IMR-90 (cell line): Measurements from ENCODE around the gene SSR2. TPM values are rescaled to one million over a fixed set of nuclear protein-coding genes. Genes with fewer than 3 reads are reported as not detected.

Experiments
- ATAC-seq: fragments of 200-7000 bp; cut with Tn5 transposase; 2 replicates; pipeline ENCODE4 v1.9.1; 2020; ENCODE audit warnings: low read depth, mild to moderate bottlenecking, moderate library complexity
- BruUV-seq: library from RNA; stranded (reverse); fragments of 400-500 nt; replicated peaks from 2 replicates; lab custom pipeline; 2021; lab: Mats Ljungman, UMichigan
- CTCF ChIA-PET: fragments of 300-600 bp; formaldehyde crosslinking; extraction: SDS; loops from one replicate; lab custom pipeline; 2021; ENCODE audit warnings: antibody characterized with exemption; lab: Yijun Ruan, JAX
- POLR2A ChIA-PET: fragments of 300-600 bp; sonication (Branson Sonifier 250); formaldehyde crosslinking; loops from one replicate; lab custom pipeline; 2022; ENCODE audit warnings: antibody characterized with exemption; ENCODE audit not compliant: unreplicated experiment; lab: Charles Lee
- DNase-seq: peaks from one replicate; pipeline ENCODE4 v3.0.0; 2013
- H2AFZ ChIP-seq: replicated peaks from 2 replicates; pipeline ENCODE3; 2013; ENCODE audit warnings: low read length, mild to moderate bottlenecking; ENCODE audit not compliant: poor library complexity
- H2AK5ac ChIP-seq: 2 replicates; pipeline ENCODE4 v1.6.1; 2013; ENCODE audit warnings: low read depth, low read length, inconsistent platforms
- H2AK9ac ChIP-seq: replicated peaks from 2 replicates; pipeline ENCODE3; 2013; ENCODE audit warnings: mild to moderate bottlenecking, low read depth, low read length, moderate library complexity; ENCODE audit not compliant: poor library complexity
- H2BK120ac ChIP-seq: 2 replicates; pipeline ENCODE4 v1.6.1; 2013; ENCODE audit warnings: low read depth, low read length, inconsistent platforms
- H2BK15ac ChIP-seq: 3 replicates; pipeline ENCODE4 v1.6.1; 2013; ENCODE audit warnings: low read depth, low read length, inconsistent platforms
- H2BK20ac ChIP-seq: 2 replicates; pipeline ENCODE4 v1.6.1; 2013; ENCODE audit warnings: low read depth, mild to moderate bottlenecking, inconsistent platforms, low read length, moderate library complexity
- H2BK5ac ChIP-seq: 2 replicates; pipeline ENCODE4 v1.6.1; 2013; ENCODE audit warnings: mild to moderate bottlenecking, low read depth, low read length, inconsistent platforms; ENCODE audit not compliant: poor library complexity, severe bottlenecking
- H3K14ac ChIP-seq: replicated peaks from 2 replicates; pipeline ENCODE4 v1.6.1; 2013; ENCODE audit warnings: low read depth, low read length, inconsistent platforms
- H3K18ac ChIP-seq: 2 replicates; pipeline ENCODE4 v1.6.1; 2013; ENCODE audit warnings: low read depth, low read length, control low read depth
- H3K23ac ChIP-seq: 2 replicates; pipeline ENCODE4 v1.6.1; 2013; ENCODE audit warnings: low read depth, low read length, inconsistent platforms
- H3K27ac ChIP-seq: 2 replicates; pipeline ENCODE4 v1.5.1; 2013; ENCODE audit warnings: mild to moderate bottlenecking, control low read depth, low read length; ENCODE audit not compliant: insufficient read depth
- H3K27me3 ChIP-seq: 2 replicates; pipeline ENCODE4 v1.6.1; 2013; ENCODE audit warnings: low read length; ENCODE audit not compliant: control insufficient read depth, insufficient read depth
- H3K36me3 ChIP-seq: 2 replicates; pipeline ENCODE4 v1.6.1; 2013; ENCODE audit warnings: low read length, mixed read lengths; ENCODE audit not compliant: control insufficient read depth, insufficient read depth
- H3K4ac ChIP-seq: 2 replicates; pipeline ENCODE4 v1.6.1; 2013; ENCODE audit warnings: low read depth, low read length, inconsistent platforms
- H3K4me1 ChIP-seq: 2 replicates; pipeline ENCODE4 v1.6.1; 2013; ENCODE audit warnings: low read length, mixed read lengths; ENCODE audit not compliant: control insufficient read depth, insufficient read depth
- H3K4me2 ChIP-seq: 2 replicates; pipeline ENCODE4 v1.6.1; 2013; ENCODE audit warnings: low read depth, mild to moderate bottlenecking, control low read depth, low read length, moderate library complexity
- H3K4me3 ChIP-seq: 2 replicates; pipeline ENCODE4 v1.5.1; 2013; ENCODE audit warnings: low read depth, mild to moderate bottlenecking, control low read depth, low read length, moderate library complexity; ENCODE audit not compliant: insufficient read depth
- H3K56ac ChIP-seq: 2 replicates; pipeline ENCODE4 v1.6.1; 2013; ENCODE audit warnings: low read length, inconsistent platforms; ENCODE audit not compliant: insufficient read depth; ENCODE audit errors: extremely low read depth
- H3K79me1 ChIP-seq, 2 experiments: 2 replicates each; pipeline ENCODE4 v1.6.1; 2013; ENCODE audit warnings: low read length in 2 of 2, inconsistent platforms in 1 of 2, low read depth in 1 of 2
- H3K9ac ChIP-seq: 2 replicates; pipeline ENCODE4 v1.6.1; 2013; ENCODE audit warnings: low read depth, low read length, control low read depth
- H3K9me1 ChIP-seq: 2 replicates; pipeline ENCODE4 v1.6.1; 2013; ENCODE audit warnings: low read length, inconsistent platforms; ENCODE audit not compliant: insufficient read depth
- H3K9me3 ChIP-seq: 2 replicates; pipeline ENCODE4 v1.6.1; 2013; ENCODE audit warnings: low read length; ENCODE audit not compliant: control insufficient read depth, insufficient read depth
- H4K20me1 ChIP-seq: 2 replicates; pipeline ENCODE4 v1.6.1; 2013; ENCODE audit warnings: low read length, inconsistent platforms; ENCODE audit not compliant: insufficient read depth
- H4K5ac ChIP-seq: 2 replicates; pipeline ENCODE4 v1.6.1; 2013; ENCODE audit warnings: mild to moderate bottlenecking, low read depth, low read length, control low read depth
- H4K8ac ChIP-seq, 2 experiments: 2 replicates each; pipeline ENCODE4 v1.6.1; 2013; ENCODE audit warnings: low read depth in 2 of 2, low read length in 2 of 2, control low read depth in 1 of 2, inconsistent platforms in 1 of 2
- H4K91ac ChIP-seq: 2 replicates; pipeline ENCODE4 v1.6.1; 2013; ENCODE audit warnings: low read depth, low read length, inconsistent platforms; ENCODE audit not compliant: insufficient read depth
- BHLHE40 ChIP-seq: fragments of 150-350 bp; IDR thresholded peaks from 2 replicates; pipeline ENCODE4 v1.6.1; 2016; ENCODE audit warnings: mild to moderate bottlenecking, low read depth, low read length
- CEBPB ChIP-seq: IDR thresholded peaks from 2 replicates; pipeline ENCODE4 v1.6.1; 2012; ENCODE audit warnings: low read depth, low read length, improper control_type of control experiment
- CHD1 ChIP-seq: IDR thresholded peaks from 2 replicates; pipeline ENCODE4 v1.6.1; 2012; ENCODE audit warnings: low read depth, low read length, improper control_type of control experiment
- FOS ChIP-seq: fragments of 150-350 bp; IDR thresholded peaks from 2 replicates; pipeline ENCODE4 v1.6.1; 2016; ENCODE audit warnings: low read depth, low read length
- MAFK ChIP-seq: IDR thresholded peaks from 2 replicates; pipeline ENCODE4 v1.6.1; 2012; ENCODE audit warnings: low read depth, low read length, improper control_type of control experiment
- MAZ ChIP-seq: IDR thresholded peaks from 2 replicates; pipeline ENCODE4 v1.6.1; 2012; ENCODE audit warnings: low read depth, mild to moderate bottlenecking, low read length, improper control_type of control experiment, moderate library complexity, borderline replicate concordance
- NFE2L2 ChIP-seq: fragments of 150-350 bp; IDR thresholded peaks from 2 replicates; pipeline ENCODE4 v1.6.1; 2016; ENCODE audit warnings: low read depth, mild to moderate bottlenecking, low read length
- POLR2A ChIP-seq: IDR thresholded peaks from 2 replicates; pipeline ENCODE4 v1.6.1; 2012; ENCODE audit warnings: mild to moderate bottlenecking, low read depth, low read length
- RAD21 ChIP-seq: IDR thresholded peaks from 2 replicates; pipeline ENCODE4 v1.6.1; 2012; ENCODE audit warnings: low read length, improper control_type of control experiment
- RCOR1 ChIP-seq: IDR thresholded peaks from 2 replicates; pipeline ENCODE4 v1.6.1; 2012; ENCODE audit warnings: mild to moderate bottlenecking, low read length, improper control_type of control experiment; ENCODE audit not compliant: insufficient replicate concordance
- RFX5 ChIP-seq: IDR thresholded peaks from 2 replicates; pipeline ENCODE4 v1.8.0; 2012; ENCODE audit warnings: low read depth, mild to moderate bottlenecking, low read length, moderate library complexity
- SMC3 ChIP-seq: fragments of 150-350 bp; IDR thresholded peaks from 2 replicates; pipeline ENCODE4 v1.6.1; 2016; ENCODE audit warnings: low read depth, mild to moderate bottlenecking, antibody characterized with exemption, low read length, moderate library complexity
- WGBS, 2 experiments: methylation state at CpG; one replicate each; pipeline versions ENCODE4 v1.1.5 to v1.1.7; 2013; ENCODE audit warnings: missing lambda C conversion rate in 2 of 2; ENCODE audit not compliant: insufficient read length in 1 of 2; ENCODE audit errors: extremely low coverage in 2 of 2; 5-methylcytosine and 5-hydroxymethylcytosine counted together
- dilution Hi-C: fragments of 300-500 bp; cut with HindIII; formaldehyde crosslinking; loops from one replicate; pipeline ENCODE4 v1.14.3; 2018; ENCODE audit warnings: low sequenced_read_pairs; ENCODE audit not compliant: unreplicated experiment
- in situ Hi-C: fragments of 300-500 bp; cut with MboI; formaldehyde crosslinking; loops from 3 replicates; pipeline ENCODE4 v1.14.3; 2019; ENCODE audit warnings: low sequenced_read_pairs, inconsistent platforms, mixed read lengths
- intact Hi-C: fragments of 100-400 bp; cut with micrococcal nuclease; formaldehyde crosslinking; loops from 2 replicates; pipeline ENCODE4 v1.10.0; 2022
- polyA plus RNA-seq, 3 experiments: library from polyadenylated mRNA; depleted of rRNA; stranded (reverse); fragments of >200 nt; gene quantifications; 2 replicates each; pipeline ENCODE4 v1.2.3, GENCODE V29; 2012; ENCODE audit warnings: low replicate concordance in 1 of 3
- total RNA-seq: library from RNA; depleted of rRNA; stranded (reverse); fragments of >200 nt; gene quantifications from 2 replicates; pipeline ENCODE4 v1.2.3, GENCODE V29; 2012
- TF ChIP-seq, protein P1 (sequence below): fragments of 150-350 bp; IDR thresholded peaks from 2 replicates; pipeline ENCODE4 v1.6.1; 2017; ENCODE audit warnings: mild to moderate bottlenecking, antibody characterized with exemption, low read length, low read depth
- TF ChIP-seq, protein P2 (sequence below): fragments of 150-350 bp; IDR thresholded peaks from 2 replicates; pipeline ENCODE4 v1.6.1; 2016; ENCODE audit warnings: low read depth, mild to moderate bottlenecking, low read length, moderate library complexity, borderline replicate concordance

SSR2 gene
- total and polyA plus RNA-seq, 2 of the 4 experiments (the other 2 are of a cell fraction), result 553 to 1,264 TPM

DNA sequence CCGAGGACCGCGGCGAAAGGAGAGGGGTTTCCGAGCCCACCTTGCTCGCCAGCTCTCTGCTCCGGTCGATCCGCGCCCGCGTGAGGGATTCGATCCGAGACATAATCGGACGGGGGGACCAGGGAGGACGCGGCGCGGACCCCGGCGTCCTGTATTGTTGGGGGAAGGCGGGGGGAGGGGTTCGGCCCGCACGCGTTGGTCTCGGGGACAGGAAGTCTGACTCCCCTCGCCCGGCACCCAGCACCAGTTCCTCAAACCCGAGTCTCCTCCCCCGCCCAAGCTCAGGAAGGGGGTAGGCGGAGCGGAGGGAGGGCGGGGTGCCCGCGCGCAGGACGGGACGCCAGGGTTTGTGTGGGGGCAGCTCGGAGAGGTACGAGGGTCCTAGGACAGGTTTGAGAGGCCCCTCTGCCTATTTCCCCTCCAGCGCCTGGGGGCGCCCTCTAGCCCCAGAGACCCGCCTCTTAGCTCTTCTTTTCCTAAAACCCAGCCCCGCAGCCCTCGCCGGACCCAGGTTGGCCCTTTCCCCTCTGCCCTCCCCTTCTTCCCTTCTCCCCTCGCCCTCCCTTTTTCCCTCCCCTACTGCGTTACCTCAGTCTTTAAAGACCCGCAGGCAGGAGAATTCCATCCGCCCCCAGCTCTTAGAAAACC lies 42.3 kb downstream of the SSR2 start, which contains the start of gene ARHGEF2:
Gene ARHGEF2 (minus strand): TSS at position 223 of the 648 bp plus-strand sequence. CDS start 120 bp downstream, at position 103.
- no TSS peak for BruUV-seq
- Histone ChIP-seq H3K9me3 (no peaks in the 10 kb centered on the region), H3K23ac (peak within 1 kb of the TSS; percentile 97), H2AFZ (peak within 1 kb of the TSS; percentile 79), H3K4me3 (peak within 1 kb of the TSS; percentile 94), H2AK5ac (peak within 1 kb of the TSS; percentile 95), H2AK9ac (peak within 1 kb of the TSS; percentile 95), H3K9me1 (peaks cover 35% of the 10 kb centered on the region), H3K4me1 (peaks cover 51% of the 10 kb centered on the region), H3K56ac (peak within 1 kb of the TSS; percentile 98), H3K4me2 (peak within 1 kb of the TSS; percentile 98), H4K5ac (peak within 1 kb of the TSS; percentile 74), H3K79me1 (peaks cover 10 to 82% of the 10 kb centered on the region in 2 experiments; a peak in 3 of 4 replicates), H3K18ac (peak within 1 kb of the TSS; percentile 91), H2BK120ac (peak within 1 kb of the TSS; percentile 98), H2BK5ac (peak within 1 kb of the TSS; percentile 93), H4K8ac (peak within 1 kb of the TSS; percentile 70 to 82), H2BK15ac (peak within 1 kb of the TSS; percentile 81; the same call in 2 of the 3 replicates), H4K20me1 (peaks cover 42% of the 10 kb centered on the region), H2BK20ac (peak within 1 kb of the TSS; percentile 64), H3K27ac (peak within 1 kb of the TSS; percentile 99), H3K36me3 (peaks cover 11% of the 10 kb centered on the region), H3K9ac (peak within 1 kb of the TSS; percentile 87), H3K27me3 (no peaks in the 10 kb centered on the region), H3K4ac (peak within 1 kb of the TSS; percentile 92), H4K91ac (peak within 1 kb of the TSS; percentile 98), H3K14ac (peak within 1 kb of the TSS; percentile 98)
- in situ Hi-C loops (no loop called here), dilution Hi-C loops (no loop called here), intact Hi-C loops (loop anchor here (5.0 kb wide), 1 partner anchor 36 kb away; the partner anchor contains the start of gene RXFP4)
- ATAC-seq, result peak; percentile 45
- ChIA-PET CTCF (interaction anchor here (1.2 kb wide), 1 partner anchor 11 kb away, joined by 4 read pairs; no protein-coding TSS in a partner anchor), POLR2A (interaction anchor here (0.6 to 1.0 kb wide), 6 partner anchors 10 to 76 kb away, joined by 3 to 10 read pairs (median 4); no protein-coding TSS in a partner anchor)
- WGBS, 2 experiments, result 0% methylated on average over 17 of the region's 52 CpGs; no CpG with 5 or more reads in 1 of the 2 experiments
- peak; percentile 64 for DNase-seq
- TF ChIP-seq POLR2A (peak; percentile 53; the same call in 1 of the 2 replicates), RCOR1 (no peak), CEBPB (no peak), CHD1 (no peak), RFX5 (no peak), MAFK (no peak), RAD21 (no peak; the same call in 1 of the 2 replicates), FOS (no peak), MAZ (peak; percentile 7; the same call in 1 of the 2 replicates), SMC3 (no peak), BHLHE40 (peak; percentile 60; the same call in 1 of the 2 replicates), NFE2L2 (no peak)
- TF ChIP-seq, protein P1, sequence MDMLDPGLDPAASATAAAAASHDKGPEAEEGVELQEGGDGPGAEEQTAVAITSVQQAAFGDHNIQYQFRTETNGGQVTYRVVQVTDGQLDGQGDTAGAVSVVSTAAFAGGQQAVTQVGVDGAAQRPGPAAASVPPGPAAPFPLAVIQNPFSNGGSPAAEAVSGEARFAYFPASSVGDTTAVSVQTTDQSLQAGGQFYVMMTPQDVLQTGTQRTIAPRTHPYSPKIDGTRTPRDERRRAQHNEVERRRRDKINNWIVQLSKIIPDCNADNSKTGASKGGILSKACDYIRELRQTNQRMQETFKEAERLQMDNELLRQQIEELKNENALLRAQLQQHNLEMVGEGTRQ, result no peak
- TF ChIP-seq, protein P2, sequence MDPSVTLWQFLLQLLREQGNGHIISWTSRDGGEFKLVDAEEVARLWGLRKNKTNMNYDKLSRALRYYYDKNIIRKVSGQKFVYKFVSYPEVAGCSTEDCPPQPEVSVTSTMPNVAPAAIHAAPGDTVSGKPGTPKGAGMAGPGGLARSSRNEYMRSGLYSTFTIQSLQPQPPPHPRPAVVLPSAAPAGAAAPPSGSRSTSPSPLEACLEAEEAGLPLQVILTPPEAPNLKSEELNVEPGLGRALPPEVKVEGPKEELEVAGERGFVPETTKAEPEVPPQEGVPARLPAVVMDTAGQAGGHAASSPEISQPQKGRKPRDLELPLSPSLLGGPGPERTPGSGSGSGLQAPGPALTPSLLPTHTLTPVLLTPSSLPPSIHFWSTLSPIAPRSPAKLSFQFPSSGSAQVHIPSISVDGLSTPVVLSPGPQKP, result no peak
